Measurements from ENCODE around the gene ARF6.

- TF ChIP-seq CTCF (IDR thresholded peaks at IDR 0.05), result no peak
- TF ChIP-seq RCOR1 (IDR thresholded peaks at IDR 0.05; ENCODE audit: low read length), result no peak
- TF ChIP-seq MXI1 (IDR thresholded peaks at IDR 0.05; ENCODE audit: low read depth, low read length), result no peak
- no peak for TF ChIP-seq JUND (IDR thresholded peaks at IDR 0.05)
- TF ChIP-seq YY1 (IDR thresholded peaks at IDR 0.05; ENCODE audit: low read depth), result no peak
These were observed 51.6 kb downstream of the ARF6 start for GRCh38 chr14:49944501-49944900.
